ENCODE data around the gene PPP4R3B. TPM values are rescaled to one million over a fixed set of nuclear protein-coding genes. Genes with fewer than 3 reads are reported as not detected.

PPP4R3B gene
- total RNA-seq: 10 to 100 TPM; 34.3 to 62.4 (median 37.8) TPM
- long read RNA-seq, full-length matches to known transcripts: 2 of 13 reads
- long read RNA-seq, partial matches to known transcripts: 8 of 13 reads
- long read RNA-seq, other reads (novel, unspliced or antisense): 3 of 13 reads

DNA sequence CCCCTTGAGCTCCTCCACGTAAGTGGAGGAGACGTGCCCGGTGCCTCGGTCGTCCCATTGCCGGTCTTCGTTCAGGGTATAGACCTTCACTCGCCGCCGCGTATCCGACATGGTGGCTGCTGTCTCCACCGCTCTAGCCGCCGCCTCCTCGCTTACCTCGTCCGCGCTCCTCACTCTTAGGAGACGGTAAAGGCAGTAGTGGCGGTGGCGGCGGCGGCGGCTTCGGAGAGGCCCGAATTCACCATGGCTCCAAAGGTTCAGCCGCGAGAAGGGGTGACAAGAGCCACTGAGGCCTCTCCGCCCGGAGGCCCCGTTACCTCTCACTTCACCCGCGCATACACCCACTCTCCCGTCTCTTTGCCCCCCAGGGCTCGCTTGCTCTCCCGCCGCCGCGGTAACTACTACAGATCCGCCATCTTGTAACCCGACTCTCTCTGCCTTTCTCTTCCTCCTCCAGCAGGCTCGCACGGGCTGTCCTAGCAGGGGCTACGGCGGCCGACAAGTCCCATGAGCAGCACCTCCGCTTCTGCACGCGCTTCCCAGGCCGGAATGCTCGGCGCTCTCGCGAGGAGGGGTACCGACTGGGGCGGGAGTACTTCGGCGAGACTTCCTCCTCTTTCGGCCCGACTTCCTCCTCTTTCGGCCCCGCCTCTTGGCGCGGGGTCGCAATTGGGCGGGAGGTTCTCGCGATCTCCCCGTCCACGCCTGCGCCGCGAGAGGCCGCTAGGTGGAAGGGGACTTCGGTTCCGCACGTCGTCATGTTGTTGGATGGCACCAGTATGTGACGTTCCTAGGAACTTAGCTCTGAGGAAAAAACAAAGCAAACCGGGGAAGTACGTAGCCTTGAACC, at the start of gene PPP4R3B:
TSS of gene PPP4R3B (minus strand) at position 448 of the 850 bp plus-strand sequence. CDS start at position 111, 337 bp downstream.
- ATAC-seq: peak; percentile 89 to 95 (median 92)
- Histone ChIP-seq H3K27ac (peak within 1 kb of the TSS; percentile 95 to 99 (median 98)), H3K4me1 (peaks cover 0 to 43% (median 5%) of the 10 kb centered on the region in 4 donors), H3K4me3 (peak within 1 kb of the TSS; percentile 75 to 80 (median 76)), H3K36me3 (peaks cover 0 to 23% (median 8%) of the 10 kb centered on the region in 4 donors), H3K27me3 (no peaks in the 10 kb centered on the region), H3K9me3 (no peaks in the 10 kb centered on the region)
- peak; percentile 99 for TF ChIP-seq POLR2A (IDR thresholded peaks at IDR 0.05)
- TF ChIP-seq, protein P1, sequence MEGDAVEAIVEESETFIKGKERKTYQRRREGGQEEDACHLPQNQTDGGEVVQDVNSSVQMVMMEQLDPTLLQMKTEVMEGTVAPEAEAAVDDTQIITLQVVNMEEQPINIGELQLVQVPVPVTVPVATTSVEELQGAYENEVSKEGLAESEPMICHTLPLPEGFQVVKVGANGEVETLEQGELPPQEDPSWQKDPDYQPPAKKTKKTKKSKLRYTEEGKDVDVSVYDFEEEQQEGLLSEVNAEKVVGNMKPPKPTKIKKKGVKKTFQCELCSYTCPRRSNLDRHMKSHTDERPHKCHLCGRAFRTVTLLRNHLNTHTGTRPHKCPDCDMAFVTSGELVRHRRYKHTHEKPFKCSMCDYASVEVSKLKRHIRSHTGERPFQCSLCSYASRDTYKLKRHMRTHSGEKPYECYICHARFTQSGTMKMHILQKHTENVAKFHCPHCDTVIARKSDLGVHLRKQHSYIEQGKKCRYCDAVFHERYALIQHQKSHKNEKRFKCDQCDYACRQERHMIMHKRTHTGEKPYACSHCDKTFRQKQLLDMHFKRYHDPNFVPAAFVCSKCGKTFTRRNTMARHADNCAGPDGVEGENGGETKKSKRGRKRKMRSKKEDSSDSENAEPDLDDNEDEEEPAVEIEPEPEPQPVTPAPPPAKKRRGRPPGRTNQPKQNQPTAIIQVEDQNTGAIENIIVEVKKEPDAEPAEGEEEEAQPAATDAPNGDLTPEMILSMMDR (IDR thresholded peaks at IDR 0.05): peak; percentile 24 to 65 (median 50)
- 0% methylated on average over 46 of the region's 82 CpGs for WGBS (ENCODE audit: insufficient coverage, low coverage, low lambda C conversion rate, missing lambda C conversion rate)
- DNase-seq: peak; percentile 99 to 100 (median 100)
- intact Hi-C loops (cut with DNase I): no loop called here

DNA sequence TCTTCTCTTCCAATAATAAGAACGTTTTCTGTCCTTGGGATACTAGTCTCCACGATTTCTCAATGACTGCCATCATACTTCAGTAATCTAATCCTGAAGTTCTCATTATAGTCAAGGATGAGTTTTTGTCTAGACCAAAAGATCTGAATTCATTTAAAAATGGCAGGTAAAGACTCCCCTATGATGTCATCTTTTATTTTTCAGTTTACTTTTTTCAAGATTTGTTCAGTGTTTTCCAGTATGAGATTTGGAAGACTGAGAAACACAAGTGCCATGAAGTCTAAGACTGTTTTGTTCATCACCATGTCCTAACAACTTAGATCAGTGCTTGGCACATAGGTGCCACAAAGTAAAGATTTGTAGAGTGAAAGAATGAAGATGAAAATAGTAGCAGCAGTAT, 35.8 kb upstream of the PPP4R3B start:
- DNase-seq: no peak
- no peak for ATAC-seq
- 100% methylated on average over 2 of the region's 2 CpGs for WGBS (ENCODE audit: insufficient coverage, low coverage, low lambda C conversion rate, missing lambda C conversion rate)
- intact Hi-C loops (cut with DNase I): no loop called here
- no peak overlapping the region for H3K27ac ChIP-seq
- H3K4me1 ChIP-seq: no peaks in the 10 kb centered on the region
- H3K27me3 ChIP-seq: no peaks in the 10 kb centered on the region
- no peak overlapping the region for H3K4me3 ChIP-seq
- no peak for TF ChIP-seq POLR2A (IDR thresholded peaks at IDR 0.05)
- TF ChIP-seq, protein P1 (IDR thresholded peaks at IDR 0.05): no peak
- H3K9me3 ChIP-seq: no peaks in the 10 kb centered on the region
- peaks cover 0 to 21% (median 8%) of the 10 kb centered on the region in 4 donors for H3K36me3 ChIP-seq

DNA sequence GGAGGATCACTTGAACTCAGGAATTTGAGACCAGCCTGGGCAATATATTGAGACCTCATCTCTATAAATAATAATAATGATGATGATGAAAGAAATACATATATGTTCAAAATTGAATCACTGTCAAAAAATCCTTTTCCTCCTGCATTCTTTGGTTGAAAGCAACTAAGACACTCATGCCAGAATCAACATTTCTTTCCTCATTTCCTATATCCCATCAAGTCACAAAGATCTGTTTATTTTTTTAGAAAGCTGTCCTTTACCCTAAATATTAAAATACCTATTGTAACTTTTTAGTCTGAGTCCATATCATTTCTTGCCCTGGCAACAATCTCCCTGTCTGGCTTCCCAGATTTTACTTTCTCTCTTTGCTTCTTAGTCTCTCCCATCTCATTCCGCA, 31.8 kb upstream of the PPP4R3B start:
- Histone ChIP-seq H3K27me3 (no peaks in the 10 kb centered on the region), H3K27ac (no peak overlapping the region), H3K4me1 (no peaks in the 10 kb centered on the region), H3K9me3 (no peaks in the 10 kb centered on the region), H3K36me3 (peaks cover 0 to 14% (median 4%) of the 10 kb centered on the region in 4 donors), H3K4me3 (no peak overlapping the region)
- intact Hi-C loops (cut with DNase I): no loop called here
- TF ChIP-seq, protein P1 (IDR thresholded peaks at IDR 0.05): no peak
- no peak for TF ChIP-seq POLR2A (IDR thresholded peaks at IDR 0.05)
- no peak for ATAC-seq
- no peak for DNase-seq
- 100% methylated on average over 1 of the region's 1 CpG for WGBS (ENCODE audit: insufficient coverage, low coverage, low lambda C conversion rate, missing lambda C conversion rate)

DNA sequence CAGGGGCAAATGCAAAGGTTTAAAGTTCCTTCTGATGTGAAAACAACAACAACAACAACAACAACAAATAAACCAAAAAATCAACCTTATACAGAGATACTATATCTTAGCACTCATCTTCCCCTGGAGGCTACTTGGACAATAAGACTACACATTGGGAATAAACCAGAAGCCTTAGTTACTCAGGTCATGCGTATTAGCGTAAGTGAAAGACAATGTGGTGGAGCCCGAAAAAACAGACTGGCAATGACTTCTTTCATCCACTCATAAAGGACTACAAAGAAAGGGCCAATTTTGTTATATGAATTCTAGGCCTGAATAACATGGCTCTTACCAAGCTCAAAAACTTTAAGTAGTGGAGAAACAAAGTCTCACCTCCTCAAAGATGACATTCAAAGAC, 19.4 kb upstream of the PPP4R3B start:
- DNase-seq (no peak), ATAC-seq (no peak)
- Histone ChIP-seq H3K4me1 (no peaks in the 10 kb centered on the region), H3K36me3 (peaks cover 0 to 35% (median 6%) of the 10 kb centered on the region in 4 donors), H3K27me3 (no peaks in the 10 kb centered on the region), H3K4me3 (no peak overlapping the region), H3K9me3 (no peaks in the 10 kb centered on the region), H3K27ac (no peak overlapping the region)
- intact Hi-C loops (cut with DNase I): no loop called here
- TF ChIP-seq POLR2A (IDR thresholded peaks at IDR 0.05): no peak
- TF ChIP-seq, protein P1 (IDR thresholded peaks at IDR 0.05): no peak
- 91% methylated on average over 3 of the region's 3 CpGs for WGBS (ENCODE audit: insufficient coverage, low coverage, low lambda C conversion rate, missing lambda C conversion rate)

Data from right lobe of liver (tissue), 6 donors.